Activated naive CD8-positive, alpha-beta T cell (primary cell): ENCODE measurements around the gene PTPRU.

Source experiments
- H3K27ac Mint-ChIP-seq: one replicate; pipeline ENCODE4 v1.8.0; 2021; ENCODE audit warnings: mixed read lengths
- H3K27me3 Mint-ChIP-seq: one replicate; pipeline ENCODE4 v1.8.0; 2021; ENCODE audit warnings: mixed read lengths
- H3K36me3 Mint-ChIP-seq: one replicate; pipeline ENCODE4 v1.8.0; 2021; ENCODE audit warnings: mixed read lengths
- H3K4me1 Mint-ChIP-seq: one replicate; pipeline ENCODE4 v1.8.0; 2021; ENCODE audit warnings: low read depth, mixed read lengths
- H3K4me3 Mint-ChIP-seq: one replicate; pipeline ENCODE4 v1.8.0; 2021; ENCODE audit warnings: mild to moderate bottlenecking, mixed read lengths
- H3K9me3 Mint-ChIP-seq: one replicate; pipeline ENCODE4 v1.8.0; 2021; ENCODE audit warnings: low read depth, mixed read lengths

PTPRU gene

DNA sequence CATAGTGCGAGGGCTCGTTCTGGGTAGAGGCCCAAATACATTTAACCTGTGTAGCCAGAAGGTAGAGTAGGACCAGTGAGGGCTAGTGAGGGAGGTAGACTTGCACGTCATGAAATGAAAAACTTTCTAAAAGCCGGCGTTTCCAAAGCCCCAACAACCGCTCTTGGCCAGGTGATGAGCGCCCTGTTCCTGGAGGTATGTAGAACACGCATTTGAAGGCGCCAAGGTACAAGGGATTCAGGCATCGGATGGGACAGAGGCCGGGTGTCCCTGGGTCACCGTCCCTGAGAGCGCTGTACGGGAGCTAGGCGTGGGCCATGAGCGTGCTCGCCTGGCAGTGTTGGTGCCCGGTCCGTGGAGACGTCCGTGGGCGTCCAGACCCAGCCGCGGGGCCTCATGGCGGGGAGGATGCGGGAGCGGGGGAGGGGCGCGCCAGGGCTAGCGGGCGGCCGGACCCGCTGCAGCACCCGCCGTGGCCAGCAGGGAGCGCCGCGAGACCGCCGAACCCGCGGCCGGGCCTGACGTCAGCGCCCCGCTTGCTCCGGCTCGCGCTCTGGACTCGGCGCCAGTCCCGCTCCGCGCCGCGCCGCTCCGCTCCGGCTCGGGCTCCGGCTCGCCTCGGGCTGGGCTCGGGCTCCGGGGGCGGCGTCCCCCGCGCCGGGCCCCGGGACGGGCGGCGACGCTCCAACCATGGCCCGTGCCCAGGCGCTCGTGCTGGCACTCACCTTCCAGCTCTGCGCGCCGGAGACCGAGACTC is at the start of gene PTPRU:
TSS of gene PTPRU (plus strand) at position 568 of the 757 bp plus-strand sequence. CDS start at position 691, 123 bp downstream.
- H3K27me3 Mint-ChIP-seq, result peaks cover 32% of the 10 kb centered on the region
- H3K9me3 Mint-ChIP-seq, result no peaks in the 10 kb centered on the region
- H3K4me1 Mint-ChIP-seq, result peaks cover 20% of the 10 kb centered on the region
- no peaks in the 10 kb centered on the region for H3K36me3 Mint-ChIP-seq
- H3K4me3 Mint-ChIP-seq, result peak within 1 kb of the TSS; percentile 86
- H3K27ac Mint-ChIP-seq, result peak within 1 kb of the TSS; percentile 0

GRCh38 chr1:29186707-29187106 is 49.6 kb upstream of the PTPRU start:
- H3K27me3 Mint-ChIP-seq, result no peaks in the 10 kb centered on the region
- H3K27ac Mint-ChIP-seq, result no peak overlapping the region
- no peaks in the 10 kb centered on the region for H3K9me3 Mint-ChIP-seq
- H3K36me3 Mint-ChIP-seq, result peaks cover 5% of the 10 kb centered on the region
- peaks cover 9% of the 10 kb centered on the region for H3K4me1 Mint-ChIP-seq
- H3K4me3 Mint-ChIP-seq, result no peak overlapping the region

DNA sequence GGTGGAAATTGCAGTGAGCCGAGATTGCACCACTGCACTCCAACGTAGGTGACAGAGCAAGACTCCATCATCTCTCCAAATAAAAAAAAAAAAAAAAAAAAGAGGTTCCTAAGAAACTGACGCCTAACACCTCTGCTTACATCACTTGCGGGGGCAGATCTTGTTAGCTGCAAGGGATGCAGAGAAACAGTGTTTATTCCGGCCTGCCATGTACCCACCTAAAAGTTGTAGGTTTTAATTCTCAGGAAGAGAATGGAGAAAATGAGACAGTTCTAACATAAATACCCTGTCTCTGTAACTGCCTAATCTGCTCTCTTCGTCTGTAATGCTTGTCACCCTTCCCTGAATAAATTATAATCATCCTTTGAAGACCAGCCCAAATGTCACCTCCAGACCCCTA is 45.6 kb upstream of the PTPRU start:
- Mint-ChIP-seq H3K9me3 (no peaks in the 10 kb centered on the region), H3K4me3 (no peak overlapping the region), H3K27ac (peak overlapping the region; percentile 35), H3K27me3 (no peaks in the 10 kb centered on the region), H3K4me1 (no peaks in the 10 kb centered on the region), H3K36me3 (peaks cover 11% of the 10 kb centered on the region)

DNA sequence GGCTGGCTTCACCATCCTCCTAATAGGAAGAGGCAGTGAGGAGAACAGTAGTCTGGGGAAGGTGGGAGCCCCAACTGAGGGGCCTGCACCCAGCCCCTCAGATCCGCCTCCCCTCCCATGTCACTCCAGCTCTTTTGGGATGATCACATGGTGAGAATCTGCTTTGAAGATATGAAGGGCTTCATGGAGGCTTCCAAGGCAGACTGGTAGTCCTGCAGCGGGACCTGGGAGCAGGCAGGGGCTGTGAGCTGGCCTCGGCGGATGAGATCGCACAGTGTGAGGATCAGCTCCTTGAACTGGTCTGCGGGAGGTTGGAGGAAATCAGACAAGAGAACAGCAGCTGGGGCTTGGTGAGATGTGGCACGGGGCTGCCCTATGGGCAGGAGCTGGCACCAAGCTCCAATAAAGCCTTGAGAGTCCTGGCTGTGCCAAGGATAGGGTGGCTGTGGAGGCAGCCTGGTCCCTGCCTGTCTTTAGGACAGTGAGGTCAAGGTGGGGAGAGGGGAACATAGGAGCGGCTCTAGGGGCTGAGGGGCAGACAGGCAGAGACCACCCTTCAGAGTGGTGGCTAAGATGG is 42.4 kb upstream of the PTPRU start:
- Mint-ChIP-seq H3K27me3 (no peaks in the 10 kb centered on the region), H3K4me1 (no peaks in the 10 kb centered on the region), H3K36me3 (peaks cover 11% of the 10 kb centered on the region), H3K27ac (no peak overlapping the region), H3K4me3 (no peak overlapping the region), H3K9me3 (no peaks in the 10 kb centered on the region)

GRCh38 chr1:29195881-29196291 is 40.4 kb upstream of the PTPRU start:
- Mint-ChIP-seq H3K9me3 (no peaks in the 10 kb centered on the region), H3K4me1 (no peaks in the 10 kb centered on the region), H3K27me3 (no peaks in the 10 kb centered on the region), H3K4me3 (no peak overlapping the region), H3K27ac (no peak overlapping the region), H3K36me3 (peaks cover 13% of the 10 kb centered on the region)

DNA sequence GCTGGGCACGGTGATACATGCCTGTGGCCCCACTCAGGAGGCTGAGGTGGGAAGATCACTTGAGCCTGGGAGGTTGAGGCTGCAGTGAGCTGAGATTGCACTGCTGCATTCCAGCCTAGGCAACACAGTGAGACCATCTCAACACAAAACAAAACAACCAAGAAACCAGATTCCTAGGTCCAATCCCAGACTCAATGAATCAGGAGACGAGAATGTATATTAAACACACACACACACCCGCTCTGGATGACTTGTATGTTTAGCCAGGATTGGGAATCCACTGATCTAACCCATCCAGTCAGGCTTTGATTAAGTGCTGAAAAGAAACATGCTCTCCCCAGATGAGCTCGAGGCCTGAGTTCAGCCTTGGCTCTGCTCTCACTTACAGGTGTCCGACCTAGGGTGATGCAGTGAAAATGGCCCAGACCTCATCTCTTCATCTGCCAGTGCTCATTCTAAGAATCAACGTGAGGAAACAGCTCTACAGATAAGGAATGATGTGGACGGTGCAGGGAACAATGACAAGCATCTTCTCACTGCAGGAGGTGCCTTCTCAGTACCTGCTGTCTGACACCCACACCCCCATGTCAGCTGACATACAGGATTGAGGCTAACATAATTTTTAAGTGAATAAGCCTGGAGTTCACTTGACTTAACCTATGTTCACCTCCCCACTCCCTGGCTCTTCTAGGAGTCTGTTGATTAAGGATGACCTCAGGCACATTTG is 39.3 kb upstream of the PTPRU start:
- H3K27me3 Mint-ChIP-seq, result no peaks in the 10 kb centered on the region
- peaks cover 12% of the 10 kb centered on the region for H3K36me3 Mint-ChIP-seq
- no peaks in the 10 kb centered on the region for H3K9me3 Mint-ChIP-seq
- no peak overlapping the region for H3K4me3 Mint-ChIP-seq
- no peaks in the 10 kb centered on the region for H3K4me1 Mint-ChIP-seq
- H3K27ac Mint-ChIP-seq, result no peak overlapping the region

DNA sequence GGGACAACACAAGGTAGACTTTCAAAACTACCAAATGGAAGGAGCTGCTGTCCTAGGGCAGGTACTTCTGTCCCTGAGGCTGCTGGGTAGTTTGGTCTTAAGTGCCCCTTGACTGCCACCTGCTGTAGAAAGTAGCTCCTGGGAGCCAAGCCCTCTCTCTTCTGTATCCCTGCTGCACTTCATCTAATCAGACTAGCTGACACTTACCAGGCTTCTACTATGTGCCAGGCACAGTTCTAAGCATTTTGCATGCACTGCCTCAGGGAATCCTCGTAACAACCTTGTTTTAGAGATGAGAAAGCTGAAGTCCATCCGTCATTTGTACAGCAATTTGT is 38.8 kb upstream of the PTPRU start:
- no peak overlapping the region for H3K4me3 Mint-ChIP-seq
- H3K27ac Mint-ChIP-seq, result no peak overlapping the region
- peaks cover 1% of the 10 kb centered on the region for H3K4me1 Mint-ChIP-seq
- H3K36me3 Mint-ChIP-seq, result peaks cover 12% of the 10 kb centered on the region
- no peaks in the 10 kb centered on the region for H3K27me3 Mint-ChIP-seq
- H3K9me3 Mint-ChIP-seq, result no peaks in the 10 kb centered on the region

DNA sequence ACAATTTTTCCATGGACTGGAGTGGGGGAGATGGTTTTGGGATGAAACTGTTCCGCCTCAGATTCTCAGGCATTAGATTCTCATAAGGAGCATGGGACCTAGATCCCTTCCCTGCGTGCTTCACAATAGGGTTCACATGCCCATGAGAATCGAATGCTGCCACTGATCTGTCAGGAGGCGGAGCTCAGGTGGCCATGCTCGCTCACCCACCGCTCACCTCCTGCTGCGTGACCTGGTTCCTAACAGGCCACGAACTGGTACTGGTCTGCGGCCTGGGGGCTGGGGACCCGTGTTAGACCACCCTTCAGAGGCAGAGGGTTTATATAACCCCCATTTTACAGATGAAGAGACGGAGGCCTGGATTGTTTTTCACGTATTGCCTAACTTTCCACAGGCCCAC is 38.3 kb upstream of the PTPRU start:
- H3K27me3 Mint-ChIP-seq, result no peaks in the 10 kb centered on the region

DNA sequence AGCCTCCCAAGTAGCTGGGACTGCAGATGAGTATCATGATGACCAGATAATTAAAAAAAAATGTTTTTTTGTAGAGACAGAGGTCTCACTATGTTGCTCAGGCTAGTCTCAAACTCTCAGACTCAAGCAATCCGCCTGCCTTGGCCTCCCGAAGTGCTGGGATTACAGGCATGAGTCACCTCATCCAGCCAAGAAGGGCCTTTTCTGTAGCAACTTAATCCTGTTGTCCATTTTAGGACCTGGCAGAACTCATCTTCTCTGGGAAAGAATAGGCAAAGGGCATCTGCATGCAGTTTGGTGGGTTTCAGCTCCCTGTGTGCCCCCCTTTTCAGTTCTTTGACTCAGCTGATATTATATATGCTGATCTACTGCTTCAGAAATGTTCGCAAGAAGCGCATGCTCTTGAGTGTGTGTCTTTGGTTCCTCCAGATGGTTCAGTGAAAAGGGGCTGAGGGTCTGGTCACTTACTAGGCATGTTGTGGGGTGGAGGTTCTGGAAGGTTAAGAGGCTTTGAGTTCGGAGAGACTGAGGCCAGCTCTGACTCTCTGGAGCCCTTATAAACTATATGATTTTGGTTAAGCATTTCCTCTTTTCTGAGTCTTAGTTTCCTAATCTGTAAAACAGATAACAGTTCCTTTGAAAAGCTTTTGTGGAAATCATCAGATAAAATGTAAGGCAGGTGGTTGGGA is 35.3 kb upstream of the PTPRU start:
- Mint-ChIP-seq H3K36me3 (peaks cover 14% of the 10 kb centered on the region), H3K27me3 (no peaks in the 10 kb centered on the region), H3K4me3 (no peak overlapping the region), H3K27ac (no peak overlapping the region), H3K9me3 (no peaks in the 10 kb centered on the region), H3K4me1 (peaks cover 3% of the 10 kb centered on the region)

More for the DNA sequence above, 38.3 kb upstream of the PTPRU start:
- H3K4me3 Mint-ChIP-seq, result no peak overlapping the region
- H3K27ac Mint-ChIP-seq, result no peak overlapping the region
- H3K36me3 Mint-ChIP-seq, result peaks cover 13% of the 10 kb centered on the region
- no peaks in the 10 kb centered on the region for H3K9me3 Mint-ChIP-seq
- peaks cover 3% of the 10 kb centered on the region for H3K4me1 Mint-ChIP-seq

GRCh38 chr1:29201595-29202051 is 34.7 kb upstream of the PTPRU start:
- H3K27ac Mint-ChIP-seq, result no peak overlapping the region

GRCh38 chr1:29202053-29202452 is 34.3 kb upstream of the PTPRU start:
- Mint-ChIP-seq H3K27ac (no peak overlapping the region), H3K36me3 (peaks cover 14% of the 10 kb centered on the region)

More at GRCh38 chr1:29201595-29202051, 34.7 kb upstream of the PTPRU start:
- H3K27me3 Mint-ChIP-seq, result no peaks in the 10 kb centered on the region
- peaks cover 14% of the 10 kb centered on the region for H3K36me3 Mint-ChIP-seq
- no peak overlapping the region for H3K4me3 Mint-ChIP-seq
- no peaks in the 10 kb centered on the region for H3K9me3 Mint-ChIP-seq
- peaks cover 3% of the 10 kb centered on the region for H3K4me1 Mint-ChIP-seq

GRCh38 chr1:29202584-29203340 is 33.6 kb upstream of the PTPRU start:
- Mint-ChIP-seq H3K4me1 (peaks cover 3% of the 10 kb centered on the region), H3K36me3 (peaks cover 14% of the 10 kb centered on the region), H3K27me3 (no peaks in the 10 kb centered on the region), H3K9me3 (no peaks in the 10 kb centered on the region), H3K27ac (no peak overlapping the region), H3K4me3 (no peak overlapping the region)

More at GRCh38 chr1:29202053-29202452, 34.3 kb upstream of the PTPRU start:
- Mint-ChIP-seq H3K27me3 (no peaks in the 10 kb centered on the region), H3K4me3 (no peak overlapping the region), H3K4me1 (peaks cover 3% of the 10 kb centered on the region), H3K9me3 (no peaks in the 10 kb centered on the region)

DNA sequence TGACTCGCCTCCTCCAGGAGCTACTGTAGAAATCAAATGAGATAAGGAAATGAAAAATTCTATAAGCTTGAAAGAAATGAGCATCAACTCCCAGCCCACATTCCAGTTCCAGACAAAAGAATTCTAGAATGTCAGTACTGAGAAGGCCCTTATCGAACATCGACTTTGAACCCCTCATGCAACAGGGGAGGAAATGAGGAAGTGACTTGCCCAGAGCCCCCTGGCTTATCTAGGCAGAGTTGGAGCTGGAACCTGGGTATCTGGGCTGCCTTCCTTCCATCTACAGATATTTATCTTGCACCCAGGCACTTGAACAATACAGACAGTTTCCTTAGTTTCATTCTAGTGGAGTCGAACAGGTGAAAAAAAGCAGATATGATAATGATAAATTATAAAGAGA is 27.9 kb upstream of the PTPRU start:
- peaks cover 13% of the 10 kb centered on the region for H3K36me3 Mint-ChIP-seq
- H3K4me3 Mint-ChIP-seq, result no peak overlapping the region
- H3K27ac Mint-ChIP-seq, result no peak overlapping the region
- no peaks in the 10 kb centered on the region for H3K4me1 Mint-ChIP-seq
- H3K27me3 Mint-ChIP-seq, result no peaks in the 10 kb centered on the region
- H3K9me3 Mint-ChIP-seq, result no peaks in the 10 kb centered on the region

DNA sequence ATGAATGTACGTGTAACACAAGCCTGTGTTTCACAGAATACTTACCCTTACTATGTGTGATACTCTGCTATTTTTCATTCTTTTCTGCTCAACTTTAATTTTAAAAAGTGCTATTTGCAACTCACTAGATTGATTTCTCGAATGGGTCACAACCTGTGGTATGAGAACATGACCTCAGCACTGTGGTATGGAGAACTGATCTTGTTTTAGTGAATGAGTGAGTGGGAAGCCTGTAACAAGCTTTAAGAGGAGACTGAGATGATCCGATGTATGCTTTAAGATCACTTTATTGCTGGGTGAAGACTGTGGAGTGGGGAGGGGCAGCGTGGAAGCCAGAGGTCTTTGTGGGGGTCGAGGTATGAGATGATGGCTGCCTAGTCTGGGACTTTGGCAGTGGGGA is 27.1 kb upstream of the PTPRU start:
- Mint-ChIP-seq H3K4me3 (no peak overlapping the region), H3K27ac (no peak overlapping the region), H3K4me1 (no peaks in the 10 kb centered on the region), H3K36me3 (peaks cover 15% of the 10 kb centered on the region), H3K9me3 (no peaks in the 10 kb centered on the region), H3K27me3 (no peaks in the 10 kb centered on the region)
